OCI-LY3 (cell line): ENCODE results near the gene TAB3.

ENCODE experiments used
- H2AFZ ChIP-seq: fragments of 200-600, 300-600 bp; shearing (Covaris generic); 2 replicates; pipeline ENCODE4 v1.6.0; 2014; ENCODE audit warnings: antibody characterized with exemption, low read depth, low read length
- H3K27ac ChIP-seq: fragments of 200-600, 300-600 bp; sonication (generic); 2 replicates; pipeline ENCODE4 v1.5.1; 2014; ENCODE audit warnings: mild to moderate bottlenecking, low read length, moderate library complexity, mixed read lengths
- H3K27me3 ChIP-seq: fragments of 200-600, 300-600 bp; sonication (generic); 2 replicates; pipeline ENCODE4 v1.6.1; 2014; ENCODE audit warnings: low read depth, low read length, mixed read lengths
- H3K36me3 ChIP-seq: fragments of 200-600, 300-600 bp; sonication (generic); replicated peaks from 2 replicates; pipeline ENCODE3; 2014; ENCODE audit warnings: low read depth, low read length, mixed read lengths
- H3K4me1 ChIP-seq: fragments of 300-600, 200-600 bp; sonication (generic); 2 replicates; pipeline ENCODE4 v1.6.1; 2014; ENCODE audit warnings: low read length, mixed read lengths
- H3K4me2 ChIP-seq: fragments of 200-600, 300-600 bp; sonication (generic); 2 replicates; pipeline ENCODE4 v1.6.1; 2014; ENCODE audit warnings: low read length, mixed read lengths
- H3K4me3 ChIP-seq: fragments of 300-600, 200-600 bp; sonication (generic); 2 replicates; pipeline ENCODE4 v1.5.1; 2014; ENCODE audit warnings: antibody characterized with exemption, mild to moderate bottlenecking, low read length, moderate library complexity
- H3K79me2 ChIP-seq: fragments of 300-600, 200-600 bp; shearing (Covaris generic); 2 replicates; pipeline ENCODE4 v1.6.1; 2014; ENCODE audit warnings: mild to moderate bottlenecking, low read length, mixed read lengths
- H3K9ac ChIP-seq: fragments of 300-600, 200-600 bp; shearing (Covaris generic); 2 replicates; pipeline ENCODE4 v1.6.0; 2014; ENCODE audit warnings: mild to moderate bottlenecking, low read length, moderate library complexity
- H3K9me3 ChIP-seq: fragments of 200-600, 300-600 bp; shearing (Covaris generic); 2 replicates; pipeline ENCODE4 v1.6.1; 2014; ENCODE audit warnings: low read length, mixed read lengths; ENCODE audit not compliant: insufficient read depth
- H4K20me1 ChIP-seq: fragments of 200-600, 300-600 bp; sonication (generic); 2 replicates; pipeline ENCODE4 v1.6.1; 2016; ENCODE audit warnings: low read length, mixed read lengths; ENCODE audit not compliant: insufficient read depth
- EZH2phosphoT487 ChIP-seq: fragments of 200-600 bp; shearing (Covaris generic); IDR thresholded peaks from 2 replicates; pipeline ENCODE4 v1.6.1; 2018; ENCODE audit warnings: antibody characterized with exemption, mixed run types, low read depth
- TF ChIP-seq, protein P1 (sequence below): fragments of 200-600, 300-600 bp; sonication (generic); IDR thresholded peaks from 2 replicates; pipeline ENCODE4 v1.5.1; 2014; ENCODE audit warnings: antibody characterized with exemption, low read length, low read depth

Gene TAB3

DNA sequence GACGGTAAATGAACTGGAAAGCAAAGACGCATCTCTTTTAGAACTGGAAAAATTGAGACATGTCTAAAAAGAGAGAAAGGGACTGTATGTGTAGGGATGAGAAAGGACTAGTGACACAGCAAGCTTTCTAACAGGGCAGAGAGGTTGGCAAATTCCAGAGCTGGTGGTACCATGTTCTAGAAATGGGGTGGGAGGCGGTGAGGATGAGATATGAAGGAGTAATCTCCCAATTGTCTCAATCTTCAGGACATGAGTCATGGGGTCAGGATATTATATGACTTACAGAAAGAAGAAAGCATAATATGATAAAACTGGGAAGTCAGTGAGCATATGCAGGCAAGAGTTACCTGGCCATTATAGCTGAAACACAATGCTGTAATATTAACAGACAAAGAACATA lies 14.2 kb downstream of the TAB3 start:
- Histone ChIP-seq H3K79me2 (peaks cover 32% of the 10 kb centered on the region), H3K27ac (no peak overlapping the region), H3K4me1 (no peaks in the 10 kb centered on the region), H3K9ac (no peak overlapping the region), H3K36me3 (peaks cover 5% of the 10 kb centered on the region), H4K20me1 (peaks cover 12% of the 10 kb centered on the region), H3K9me3 (no peaks in the 10 kb centered on the region), H3K4me2 (no peak overlapping the region), H2AFZ (no peak overlapping the region), H3K27me3 (no peaks in the 10 kb centered on the region), H3K4me3 (no peak overlapping the region)
- TF ChIP-seq, protein P1, sequence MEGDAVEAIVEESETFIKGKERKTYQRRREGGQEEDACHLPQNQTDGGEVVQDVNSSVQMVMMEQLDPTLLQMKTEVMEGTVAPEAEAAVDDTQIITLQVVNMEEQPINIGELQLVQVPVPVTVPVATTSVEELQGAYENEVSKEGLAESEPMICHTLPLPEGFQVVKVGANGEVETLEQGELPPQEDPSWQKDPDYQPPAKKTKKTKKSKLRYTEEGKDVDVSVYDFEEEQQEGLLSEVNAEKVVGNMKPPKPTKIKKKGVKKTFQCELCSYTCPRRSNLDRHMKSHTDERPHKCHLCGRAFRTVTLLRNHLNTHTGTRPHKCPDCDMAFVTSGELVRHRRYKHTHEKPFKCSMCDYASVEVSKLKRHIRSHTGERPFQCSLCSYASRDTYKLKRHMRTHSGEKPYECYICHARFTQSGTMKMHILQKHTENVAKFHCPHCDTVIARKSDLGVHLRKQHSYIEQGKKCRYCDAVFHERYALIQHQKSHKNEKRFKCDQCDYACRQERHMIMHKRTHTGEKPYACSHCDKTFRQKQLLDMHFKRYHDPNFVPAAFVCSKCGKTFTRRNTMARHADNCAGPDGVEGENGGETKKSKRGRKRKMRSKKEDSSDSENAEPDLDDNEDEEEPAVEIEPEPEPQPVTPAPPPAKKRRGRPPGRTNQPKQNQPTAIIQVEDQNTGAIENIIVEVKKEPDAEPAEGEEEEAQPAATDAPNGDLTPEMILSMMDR, result no peak
- TF ChIP-seq EZH2phosphoT487, result no peak

DNA sequence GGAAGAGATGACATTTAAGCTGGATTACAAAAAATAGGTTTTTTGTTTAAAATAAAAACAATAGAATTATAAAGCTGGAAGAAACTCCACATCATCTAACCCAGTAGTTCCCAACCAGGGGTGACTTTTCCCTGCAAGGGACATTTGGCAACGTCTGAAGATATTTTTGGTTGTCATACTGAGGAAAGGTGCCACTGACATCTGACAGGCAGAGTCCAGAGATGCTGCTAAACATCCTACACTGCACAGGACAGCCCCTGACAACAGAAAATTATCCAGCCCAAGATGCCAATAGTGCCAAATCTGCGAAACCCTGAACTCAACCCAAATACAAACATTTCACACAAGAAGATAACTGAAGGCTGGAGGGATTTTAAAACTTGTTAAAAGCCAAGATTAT lies 18.5 kb downstream of the TAB3 start:
- H3K4me1 ChIP-seq, result no peaks in the 10 kb centered on the region
- no peaks in the 10 kb centered on the region for H3K27me3 ChIP-seq
- H3K9ac ChIP-seq, result no peak overlapping the region
- peaks cover 3% of the 10 kb centered on the region; the same call in 1 of the 2 replicates for H4K20me1 ChIP-seq
- no peak overlapping the region for H2AFZ ChIP-seq
- H3K9me3 ChIP-seq, result no peaks in the 10 kb centered on the region
- TF ChIP-seq, protein P1, result no peak
- TF ChIP-seq EZH2phosphoT487, result no peak
- no peak overlapping the region for H3K27ac ChIP-seq
- peaks cover 7% of the 10 kb centered on the region for H3K36me3 ChIP-seq
- H3K4me3 ChIP-seq, result no peak overlapping the region
- peaks cover 8% of the 10 kb centered on the region; the same call in 1 of the 2 replicates for H3K79me2 ChIP-seq
- H3K4me2 ChIP-seq, result no peak overlapping the region

GRCh38 chrX:30865612-30866011 lies 23.4 kb downstream of the TAB3 start:
- Histone ChIP-seq H3K27ac (no peak overlapping the region), H3K4me2 (no peak overlapping the region), H3K4me1 (peaks cover 9% of the 10 kb centered on the region), H2AFZ (no peak overlapping the region), H4K20me1 (no peaks in the 10 kb centered on the region), H3K79me2 (no peaks in the 10 kb centered on the region), H3K4me3 (no peak overlapping the region), H3K27me3 (no peaks in the 10 kb centered on the region), H3K9ac (no peak overlapping the region), H3K36me3 (peaks cover 12% of the 10 kb centered on the region), H3K9me3 (no peaks in the 10 kb centered on the region)
- TF ChIP-seq, protein P1, result no peak
- no peak for TF ChIP-seq EZH2phosphoT487

- Histone ChIP-seq H3K27ac (no peak overlapping the region), H2AFZ (no peak overlapping the region)
These were observed 24.0 kb downstream of the TAB3 start for GRCh38 chrX:30865015-30865414.

More at GRCh38 chrX:30865015-30865414, 24.0 kb downstream of the TAB3 start:
- no peaks in the 10 kb centered on the region for H3K27me3 ChIP-seq
- peaks cover 10% of the 10 kb centered on the region for H3K4me1 ChIP-seq
- TF ChIP-seq EZH2phosphoT487, result no peak
- TF ChIP-seq, protein P1, result peak; percentile 45
- H3K9me3 ChIP-seq, result no peaks in the 10 kb centered on the region
- no peak overlapping the region for H3K4me3 ChIP-seq
- no peak overlapping the region for H3K4me2 ChIP-seq
- no peaks in the 10 kb centered on the region for H3K79me2 ChIP-seq
- no peak overlapping the region for H3K9ac ChIP-seq
- no peaks in the 10 kb centered on the region for H4K20me1 ChIP-seq
- H3K36me3 ChIP-seq, result peaks cover 12% of the 10 kb centered on the region
